Panc1 (cell line): ENCODE results near the gene PDLIM4.

Source experiments
- POLR2AphosphoS5 ChIP-seq: IDR thresholded peaks from 2 replicates; pipeline ENCODE4 v1.6.1; 2012; ENCODE audit warnings: mild to moderate bottlenecking, low read depth, low read length, moderate library complexity
- TF ChIP-seq, protein P1 (sequence below): fragments of 450-650 bp; IDR thresholded peaks from 2 replicates; pipeline ENCODE4 v1.5.1; 2017; ENCODE audit warnings: mild to moderate bottlenecking

DNA sequence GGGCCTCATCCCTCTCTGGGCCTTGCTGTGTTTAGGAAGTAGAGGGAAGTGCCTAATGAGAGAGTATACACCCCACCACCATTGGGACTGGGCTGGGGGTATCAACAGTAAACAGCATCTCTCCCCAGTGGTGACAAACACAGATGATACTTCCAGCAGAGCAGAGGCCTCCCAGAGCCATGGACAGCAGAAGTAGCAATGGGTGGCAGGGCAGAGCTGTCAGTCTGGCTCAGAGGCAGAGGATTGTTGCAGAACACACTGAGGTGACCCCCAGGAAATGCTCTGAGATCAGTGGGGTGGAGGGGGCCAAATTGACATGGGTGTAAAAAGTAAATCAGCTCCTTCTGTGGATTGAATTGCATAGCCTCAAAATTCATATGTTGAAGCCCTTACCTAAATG is 17.7 kb upstream of the PDLIM4 start:
- TF ChIP-seq, protein P1, sequence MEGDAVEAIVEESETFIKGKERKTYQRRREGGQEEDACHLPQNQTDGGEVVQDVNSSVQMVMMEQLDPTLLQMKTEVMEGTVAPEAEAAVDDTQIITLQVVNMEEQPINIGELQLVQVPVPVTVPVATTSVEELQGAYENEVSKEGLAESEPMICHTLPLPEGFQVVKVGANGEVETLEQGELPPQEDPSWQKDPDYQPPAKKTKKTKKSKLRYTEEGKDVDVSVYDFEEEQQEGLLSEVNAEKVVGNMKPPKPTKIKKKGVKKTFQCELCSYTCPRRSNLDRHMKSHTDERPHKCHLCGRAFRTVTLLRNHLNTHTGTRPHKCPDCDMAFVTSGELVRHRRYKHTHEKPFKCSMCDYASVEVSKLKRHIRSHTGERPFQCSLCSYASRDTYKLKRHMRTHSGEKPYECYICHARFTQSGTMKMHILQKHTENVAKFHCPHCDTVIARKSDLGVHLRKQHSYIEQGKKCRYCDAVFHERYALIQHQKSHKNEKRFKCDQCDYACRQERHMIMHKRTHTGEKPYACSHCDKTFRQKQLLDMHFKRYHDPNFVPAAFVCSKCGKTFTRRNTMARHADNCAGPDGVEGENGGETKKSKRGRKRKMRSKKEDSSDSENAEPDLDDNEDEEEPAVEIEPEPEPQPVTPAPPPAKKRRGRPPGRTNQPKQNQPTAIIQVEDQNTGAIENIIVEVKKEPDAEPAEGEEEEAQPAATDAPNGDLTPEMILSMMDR = no peak
- no peak for TF ChIP-seq POLR2AphosphoS5
